ENCODE results near the gene GIT2.
A peak's percentile ranks its signal among the peaks of the same experiment; 100 is the strongest.
"Not testable (repeated sequence)": the region's sequence is repeated elsewhere in the genome, so short reads cannot be mapped to it uniquely, and the experiment has no call there.

Gene GIT2

DNA sequence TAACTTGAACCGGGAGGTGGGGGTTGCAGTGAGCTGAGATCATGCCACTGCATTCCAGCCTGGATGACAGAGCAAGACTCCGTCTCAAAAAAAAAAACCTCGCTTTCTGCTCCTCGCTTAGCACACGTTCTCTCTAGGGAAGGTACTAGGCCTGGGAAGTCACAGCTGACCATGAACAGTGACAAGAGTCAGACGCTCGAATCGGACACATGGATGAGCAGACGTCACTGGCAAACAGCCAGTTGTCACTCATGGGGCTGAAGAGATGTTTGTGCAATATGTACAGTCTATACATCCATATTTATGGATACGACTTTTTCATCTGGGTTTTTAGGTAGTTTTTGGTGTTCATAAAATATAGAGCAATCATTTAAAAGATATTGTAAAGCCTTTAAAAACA, 76.7 kb downstream of the GIT2 start:
- no peak for DNase-seq (ENCODE audit: low read depth)

DNA sequence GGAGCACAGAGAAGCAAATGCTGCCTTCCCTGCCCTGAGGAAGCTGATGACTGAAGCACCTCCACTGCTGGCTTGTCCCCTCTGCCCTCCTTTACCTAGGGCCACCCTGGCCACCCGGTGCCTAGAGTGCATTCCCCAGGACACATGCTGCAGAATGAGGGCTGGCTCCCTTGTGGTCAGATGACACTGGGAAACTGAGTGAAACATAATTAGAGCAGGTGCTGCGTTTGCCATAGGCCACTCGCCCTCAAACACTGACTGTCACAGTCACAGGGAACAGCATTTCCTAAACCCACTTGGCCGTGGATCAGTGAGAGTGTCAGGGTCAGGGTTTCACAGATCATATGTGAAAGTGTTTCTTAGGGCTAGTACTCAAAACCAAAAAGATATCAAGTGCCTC, 80.1 kb downstream of the GIT2 start:
- no peak for DNase-seq (ENCODE audit: low read depth)

DNA sequence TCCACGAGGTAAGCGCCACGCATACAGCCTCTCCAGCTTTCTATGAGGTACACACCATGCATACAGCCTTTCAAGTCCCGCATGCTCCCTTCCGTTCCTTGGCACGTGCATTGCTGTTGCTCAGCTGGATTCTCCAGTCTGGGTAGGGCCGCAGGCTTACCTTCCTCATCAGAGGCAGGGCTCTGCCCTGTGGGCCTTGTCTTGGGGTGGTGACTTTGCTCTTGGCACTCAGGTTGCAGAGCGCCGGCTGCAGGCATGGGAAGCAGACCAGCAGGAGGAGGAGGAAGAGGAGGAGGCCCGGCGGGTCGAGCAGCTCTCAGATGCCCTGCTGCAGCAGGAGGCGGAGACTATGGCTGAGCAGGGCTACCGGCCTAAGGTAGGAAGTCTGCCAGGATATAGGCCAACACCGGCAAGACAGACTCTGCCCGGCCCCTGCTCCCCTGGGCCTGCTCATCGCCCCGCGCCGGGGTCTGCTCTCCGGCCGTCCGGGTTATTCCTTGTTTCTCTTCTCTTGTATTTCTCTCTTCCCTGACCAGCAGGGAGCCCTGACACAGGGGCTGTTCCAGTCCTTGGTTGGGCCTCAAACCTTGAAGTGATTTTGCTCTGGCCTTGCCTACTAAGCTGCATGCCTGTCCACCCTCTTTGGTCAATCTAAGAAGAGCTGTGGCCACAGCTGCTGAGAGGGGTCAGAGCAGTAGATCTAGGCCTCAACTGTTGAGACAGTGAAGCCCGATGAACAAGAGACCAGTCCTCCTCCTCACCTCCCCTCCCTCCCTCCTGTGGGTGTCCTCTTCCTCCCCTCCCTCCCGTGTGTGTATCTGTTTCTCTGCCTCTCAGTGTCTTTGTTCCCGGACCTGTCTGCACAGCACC, 80.8 kb downstream of the GIT2 start:
- no peak for DNase-seq (ENCODE audit: low read depth)

DNA sequence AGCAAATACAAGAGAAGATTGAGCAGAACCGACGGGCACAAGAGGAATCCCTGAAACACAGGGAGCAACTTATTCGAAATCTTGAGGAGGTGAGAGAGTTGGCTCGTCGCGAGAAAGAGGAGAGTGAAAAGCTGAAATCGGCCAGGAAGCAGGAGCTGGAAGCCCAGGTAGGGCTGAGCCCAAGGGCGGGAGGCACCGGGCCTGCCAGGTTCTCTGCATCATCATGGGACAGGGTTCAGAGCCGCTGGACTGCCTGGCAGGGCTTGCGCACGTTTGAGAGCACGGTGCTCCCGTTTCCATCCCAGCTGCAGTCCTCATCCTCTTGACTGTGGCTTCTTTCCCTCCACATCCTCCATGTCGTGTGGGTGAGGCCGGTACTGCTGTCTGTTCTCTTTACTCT, 81.7 kb downstream of the GIT2 start:
- no peak for DNase-seq (ENCODE audit: low read depth)

DNA sequence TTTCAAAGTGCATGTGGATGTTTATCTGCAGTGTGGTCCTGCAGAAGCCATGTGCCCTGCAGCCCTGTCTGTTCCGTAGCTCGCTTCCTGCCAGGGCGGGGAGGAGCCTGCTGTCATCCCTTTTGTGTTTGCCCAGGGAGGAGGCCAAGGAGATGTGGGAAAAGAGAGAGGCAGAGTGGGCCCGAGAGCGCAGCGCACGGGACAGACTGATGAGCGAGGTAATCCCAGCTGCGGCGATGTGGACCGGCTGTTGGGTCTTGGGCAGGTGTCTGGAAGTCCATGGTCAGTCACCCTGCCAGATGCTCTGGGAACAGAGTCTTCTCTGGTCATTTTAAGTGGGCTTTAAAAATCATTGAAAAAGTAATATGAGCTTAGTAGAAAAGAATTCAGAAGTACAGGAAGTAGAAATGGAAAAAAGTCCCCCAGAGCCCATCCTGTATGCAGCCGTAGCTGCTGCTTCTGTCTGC, 83.3 kb downstream of the GIT2 start:
- no peak for DNase-seq (ENCODE audit: low read depth)

DNA sequence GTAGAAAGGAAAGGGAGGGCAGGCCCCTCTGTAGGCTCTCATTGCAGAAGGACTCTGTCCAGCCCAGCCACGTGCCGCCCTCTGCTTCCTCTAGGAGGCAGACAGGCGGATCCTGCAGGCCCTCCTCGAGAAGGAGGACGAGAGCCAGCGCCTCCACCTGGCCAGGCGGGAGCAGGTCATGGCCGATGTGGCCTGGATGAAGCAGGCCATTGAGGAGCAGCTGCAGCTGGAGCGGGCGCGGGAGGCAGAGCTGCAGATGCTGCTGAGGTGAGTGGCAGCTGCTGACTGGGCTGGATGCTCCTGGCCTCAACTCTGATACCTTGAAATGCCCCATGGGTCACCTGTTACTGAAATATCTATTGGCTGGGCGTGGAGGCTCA, 85.2 kb downstream of the GIT2 start:
- DNase-seq (ENCODE audit: low read depth) = no peak

DNA sequence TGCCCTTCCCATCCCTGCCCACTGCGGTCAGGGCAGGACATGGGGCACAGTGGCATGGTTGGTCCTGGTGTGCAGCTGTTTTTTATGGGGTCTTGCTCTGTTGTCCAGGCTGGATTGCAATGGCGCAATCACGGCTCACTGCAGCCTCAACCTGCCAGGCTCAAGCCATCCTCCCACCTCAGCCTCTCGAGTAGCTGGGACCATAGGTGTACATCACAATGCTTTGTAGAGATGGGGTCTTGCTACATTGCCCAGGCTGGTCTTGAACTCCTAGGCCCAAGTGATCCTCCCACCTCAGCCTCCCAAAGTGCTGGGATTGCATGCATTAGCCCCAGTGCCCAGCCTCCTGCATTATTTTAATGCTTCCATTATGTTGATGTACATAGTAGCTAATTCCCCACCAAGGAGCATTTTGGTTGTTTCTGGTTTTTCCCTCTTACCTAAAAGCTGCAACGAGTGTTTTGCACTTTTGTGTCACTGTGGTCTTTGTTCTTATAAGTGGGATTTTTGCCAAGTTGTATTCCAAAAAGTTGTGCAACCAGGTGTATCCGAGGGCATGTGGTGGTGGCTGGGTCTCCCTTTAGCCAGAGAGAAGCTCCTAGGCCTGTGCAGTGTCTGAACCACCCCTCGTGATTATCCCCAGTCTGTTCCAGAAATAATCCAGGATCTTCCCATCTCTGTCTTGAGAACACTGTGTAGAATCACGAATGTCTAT, 85.8 kb downstream of the GIT2 start:
- no peak for DNase-seq (ENCODE audit: low read depth)

DNA sequence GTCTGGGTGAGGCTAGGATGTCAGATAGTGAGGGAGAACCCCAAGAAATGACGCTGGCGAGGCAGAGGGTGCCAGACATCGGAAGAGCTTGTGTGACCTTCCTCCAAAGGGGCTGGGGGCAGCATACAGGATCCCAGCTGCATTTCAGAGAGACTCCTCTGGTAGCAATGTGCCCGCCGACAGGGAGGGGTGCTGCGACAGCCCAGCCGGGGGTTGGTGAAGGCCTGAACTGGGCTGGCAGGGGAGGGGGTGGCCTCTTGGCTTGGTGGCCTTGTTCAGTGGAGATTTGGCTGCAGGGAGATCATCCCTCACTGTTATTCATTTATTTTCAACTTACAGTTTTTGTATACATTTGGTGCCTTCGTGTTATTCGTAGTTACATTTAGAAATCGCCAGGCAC, 90.9 kb downstream of the GIT2 start:
- DNase-seq (ENCODE audit: low read depth) = no peak

DNA sequence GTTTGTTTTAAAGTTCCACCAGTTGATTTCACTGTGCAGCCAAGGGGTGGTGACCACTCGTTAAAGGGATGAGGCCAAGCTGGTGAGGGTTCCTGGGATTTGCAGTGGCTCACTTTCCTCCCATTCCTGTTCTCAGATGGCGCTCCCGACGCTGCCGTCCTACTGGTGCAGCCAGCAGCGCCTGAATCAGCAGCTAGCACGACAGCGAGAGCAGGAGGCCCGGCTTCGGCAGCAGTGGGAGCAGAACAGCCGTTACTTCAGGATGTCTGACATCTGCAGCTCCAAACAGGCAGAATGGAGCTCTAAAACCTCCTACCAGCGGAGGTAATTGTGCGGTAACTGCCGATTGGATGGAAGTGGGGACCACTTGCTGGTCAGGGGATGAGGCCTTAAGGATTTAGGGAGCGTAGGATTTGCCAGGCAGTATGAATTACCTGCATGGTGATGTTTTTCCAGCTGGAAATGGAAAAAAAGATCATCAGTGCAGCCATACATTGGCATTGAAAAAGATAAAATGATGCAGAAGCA, 93.2 kb downstream of the GIT2 start:
- no peak for DNase-seq (ENCODE audit: low read depth)

DNA sequence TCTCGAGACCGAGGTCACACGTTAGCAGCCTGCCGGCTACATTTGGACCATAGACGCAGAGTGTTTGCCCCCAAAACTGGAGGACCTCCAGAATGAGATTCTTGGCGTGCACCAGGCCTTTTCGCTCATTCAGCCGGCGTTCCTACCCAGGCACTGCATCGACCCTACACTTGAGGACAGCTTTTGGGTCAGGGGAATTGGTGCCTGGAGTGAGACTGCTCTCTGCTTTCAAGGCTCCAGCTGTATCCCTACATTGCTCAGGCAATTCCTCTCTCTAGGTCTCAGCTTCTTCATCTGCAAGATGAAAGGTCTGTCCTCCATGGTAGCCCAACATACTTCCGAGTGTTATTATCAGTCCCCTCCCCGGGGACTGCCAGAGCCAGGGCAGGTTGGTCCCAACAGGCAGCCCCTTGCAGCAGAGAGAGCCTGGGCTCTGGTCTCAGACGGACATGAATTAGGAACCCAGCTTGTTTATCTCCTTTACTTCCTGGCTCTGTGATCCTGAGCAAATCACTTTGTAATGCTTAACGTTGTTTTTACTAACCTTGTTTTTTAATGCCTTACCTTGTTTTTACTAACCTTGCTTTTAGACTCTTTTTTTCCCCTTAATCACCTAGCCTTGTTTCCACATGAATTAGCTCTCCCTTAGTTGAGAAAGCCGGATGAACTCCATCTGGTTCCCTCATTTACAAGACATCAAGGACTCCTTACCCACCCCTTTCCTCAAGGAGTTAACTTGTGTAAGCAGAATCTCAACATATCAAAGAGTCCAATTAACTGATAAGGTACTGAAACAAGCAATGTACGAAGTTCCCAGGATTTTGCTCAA, 95.2 kb downstream of the GIT2 start:
- no peak for DNase-seq (ENCODE audit: low read depth)

DNA sequence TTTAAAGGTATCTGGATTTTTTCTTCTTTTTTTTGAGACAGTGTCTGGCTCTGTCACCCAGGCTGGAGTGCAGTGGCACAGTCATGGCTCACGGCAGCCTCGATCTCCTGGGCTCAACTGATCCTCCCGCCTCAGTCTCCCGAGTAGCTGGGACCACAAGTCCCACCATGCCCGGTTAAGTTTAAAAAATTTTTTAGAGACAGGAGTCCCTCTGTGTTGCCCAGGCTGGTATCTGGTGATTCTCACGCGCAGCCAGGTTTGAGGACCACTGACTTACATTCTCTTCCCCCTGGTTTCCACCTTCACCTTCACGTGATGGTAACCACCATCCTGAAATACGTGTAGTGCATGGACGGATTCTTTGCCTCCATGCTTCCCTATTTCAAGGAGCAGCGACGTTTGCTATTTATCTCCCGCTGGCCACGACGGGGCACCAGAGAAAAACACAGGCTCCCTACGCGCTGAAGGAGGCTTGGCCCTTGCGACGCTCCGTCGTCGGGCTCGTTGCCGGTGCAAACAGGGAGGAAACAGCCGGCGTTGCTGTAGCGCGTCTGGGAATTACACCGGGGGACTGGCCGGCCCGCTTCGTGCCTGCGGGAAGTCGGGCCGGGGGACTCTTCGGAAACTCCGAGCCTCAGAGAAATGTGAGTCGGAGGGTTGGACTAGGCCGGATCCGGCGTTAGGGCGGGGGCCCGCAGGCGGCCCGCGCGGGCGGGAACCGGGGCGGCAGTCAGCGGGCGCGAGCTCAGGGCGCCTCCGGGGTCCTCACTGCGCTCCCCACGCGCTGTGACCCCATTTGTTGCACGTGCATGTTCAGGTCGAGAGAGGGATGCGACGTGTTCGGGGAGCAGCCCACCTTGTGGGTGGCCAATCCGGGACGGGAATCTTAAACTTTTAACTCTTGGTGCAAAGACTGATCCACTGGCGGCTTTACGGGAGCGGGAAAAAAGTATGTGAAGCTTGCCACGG, 96.1 kb downstream of the GIT2 start, which contains the start of gene TCHP:
Gene TCHP (plus strand): TSS at position 492 of the 969 bp plus-strand sequence. CDS start 2,753 bp downstream, outside the sequence.
- DNase-seq (ENCODE audit: low read depth) = peak; percentile 62

DNA sequence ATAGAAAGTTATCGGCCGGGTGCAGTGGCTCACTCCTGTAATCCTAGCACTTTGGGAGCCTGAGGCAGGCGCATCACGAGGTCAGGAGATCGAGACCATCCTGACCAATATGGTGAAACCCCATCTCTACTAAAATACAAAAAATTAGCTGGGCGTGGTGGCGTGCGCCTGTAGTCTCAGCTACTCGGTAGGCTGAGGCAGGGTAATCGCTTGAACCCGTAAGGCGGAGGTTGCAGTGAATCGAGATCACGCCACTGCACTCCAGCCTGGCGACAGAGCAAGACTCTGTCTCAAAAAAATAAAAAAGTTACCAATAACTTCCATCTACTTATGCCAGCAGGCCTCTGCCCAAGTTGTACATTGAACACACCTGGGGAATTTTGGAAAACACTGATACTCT, 96.8 kb downstream of the GIT2 start:
- DNase-seq (ENCODE audit: low read depth) = not testable (repeated sequence)

DNA sequence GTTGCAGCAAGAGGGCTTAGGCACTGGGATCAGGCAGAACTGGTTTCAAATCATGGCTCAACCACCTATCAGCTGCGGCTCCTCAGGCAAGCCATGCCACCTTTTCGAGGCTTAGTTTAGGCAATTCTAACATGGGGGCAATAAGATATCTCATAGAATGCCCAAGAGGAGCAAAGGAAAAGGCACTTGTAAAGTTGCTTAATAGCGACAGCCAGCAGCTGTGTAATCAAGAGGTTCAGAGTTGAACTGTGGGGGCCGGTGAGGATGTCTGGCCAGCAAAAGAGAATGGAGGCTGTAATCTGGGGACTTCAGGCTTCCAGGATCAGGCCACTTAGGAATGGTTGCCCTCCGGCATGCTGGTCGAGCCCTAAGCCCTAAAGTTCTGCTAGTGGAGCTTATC, 99.1 kb downstream of the GIT2 start:
- no peak for DNase-seq (ENCODE audit: low read depth)

DNA sequence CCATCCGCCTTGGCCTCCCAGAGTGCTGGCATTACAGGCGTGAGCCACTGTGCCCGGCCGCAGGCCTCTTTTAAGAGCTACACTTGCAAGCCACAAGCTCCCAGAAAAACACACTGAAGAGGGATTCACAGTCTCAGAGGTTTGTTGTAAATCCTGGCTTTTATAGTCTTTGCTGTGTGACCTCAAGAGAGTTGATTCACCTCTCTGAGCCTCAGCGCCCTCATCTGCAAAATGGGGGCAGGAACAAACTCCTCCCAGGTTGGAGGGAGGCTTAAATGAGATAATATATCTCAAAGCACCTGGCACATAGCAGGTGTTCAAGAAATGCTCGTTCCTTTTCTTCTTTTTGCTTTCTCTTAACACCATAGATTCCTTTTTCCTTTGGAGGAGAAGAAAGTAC, 100.0 kb downstream of the GIT2 start:
- no peak for DNase-seq (ENCODE audit: low read depth)

DNA sequence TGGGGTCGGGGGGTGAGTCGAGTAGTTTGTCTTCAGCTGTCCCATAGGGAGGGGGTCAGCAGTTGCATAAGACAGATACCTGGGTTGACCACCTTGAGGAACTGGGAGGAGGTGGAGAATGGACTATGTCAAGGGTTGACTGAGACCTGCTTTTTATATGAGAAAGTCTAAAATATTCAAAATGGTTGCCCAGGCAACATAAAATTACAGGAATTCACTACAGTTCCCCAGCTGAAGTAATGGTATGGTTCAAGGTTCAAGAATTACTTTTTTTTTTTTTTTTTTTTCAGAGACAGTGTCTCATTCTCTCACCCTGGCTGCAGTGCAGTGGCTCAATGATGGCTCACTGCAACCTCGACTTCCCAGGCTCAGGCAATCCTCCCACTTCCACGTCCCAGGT, 101.2 kb downstream of the GIT2 start:
- no peak for DNase-seq (ENCODE audit: low read depth)

DNA sequence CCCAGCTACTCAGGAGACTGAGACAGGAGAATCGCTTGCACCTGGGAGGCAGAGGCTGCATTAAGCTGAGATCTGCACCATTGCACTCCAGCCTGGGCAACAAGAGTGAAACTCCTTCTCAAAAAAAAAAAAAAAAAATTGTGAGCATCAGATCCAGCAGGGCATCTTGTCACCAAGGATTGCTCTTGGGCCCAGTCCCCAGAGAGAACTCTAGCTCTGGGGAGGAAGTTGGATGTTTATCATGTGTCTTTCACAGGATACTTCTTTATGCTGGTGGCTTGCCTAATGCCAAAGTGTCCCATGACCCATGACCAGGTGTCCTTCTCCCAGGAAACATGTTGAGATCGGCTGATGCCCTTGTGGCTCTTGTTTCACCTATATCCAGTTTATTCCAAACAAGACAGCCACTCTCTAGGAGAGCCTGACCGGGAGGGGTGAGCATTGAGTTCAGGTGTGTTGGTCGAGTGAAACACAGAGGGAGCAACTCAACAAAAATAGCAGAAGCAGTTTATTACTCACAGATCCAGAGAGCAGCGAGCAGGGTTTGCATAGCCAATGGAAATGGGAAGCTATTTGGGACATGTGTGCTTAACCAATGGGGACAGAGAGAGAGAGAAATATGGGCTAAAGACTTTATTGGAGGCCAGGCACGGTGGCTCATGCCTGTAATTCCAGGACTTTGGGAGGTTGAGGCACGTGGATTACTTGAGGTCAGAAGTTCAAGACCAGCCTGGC, 102.7 kb downstream of the GIT2 start:
- DNase-seq (ENCODE audit: low read depth) = no peak

DNA sequence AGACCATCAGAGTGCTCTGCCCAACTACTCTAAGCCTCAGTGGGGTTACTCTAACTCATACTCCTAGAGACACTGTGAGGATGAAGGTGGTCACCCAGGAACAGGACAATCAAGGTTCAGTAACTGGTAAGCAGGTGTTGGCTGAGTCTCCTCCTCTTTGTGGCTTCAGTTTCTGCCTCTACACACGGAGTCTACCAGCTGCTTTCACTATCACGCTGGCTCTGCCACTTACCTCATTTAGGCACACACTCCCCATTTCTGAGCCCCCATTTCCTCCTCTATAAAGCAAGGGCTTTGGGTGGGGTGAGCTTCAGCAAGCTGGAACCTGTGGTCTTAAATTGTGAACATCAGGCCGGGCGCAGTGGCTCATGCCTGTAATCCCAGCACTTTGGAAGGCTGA, 103.4 kb downstream of the GIT2 start:
- DNase-seq (ENCODE audit: low read depth) = no peak

DNA sequence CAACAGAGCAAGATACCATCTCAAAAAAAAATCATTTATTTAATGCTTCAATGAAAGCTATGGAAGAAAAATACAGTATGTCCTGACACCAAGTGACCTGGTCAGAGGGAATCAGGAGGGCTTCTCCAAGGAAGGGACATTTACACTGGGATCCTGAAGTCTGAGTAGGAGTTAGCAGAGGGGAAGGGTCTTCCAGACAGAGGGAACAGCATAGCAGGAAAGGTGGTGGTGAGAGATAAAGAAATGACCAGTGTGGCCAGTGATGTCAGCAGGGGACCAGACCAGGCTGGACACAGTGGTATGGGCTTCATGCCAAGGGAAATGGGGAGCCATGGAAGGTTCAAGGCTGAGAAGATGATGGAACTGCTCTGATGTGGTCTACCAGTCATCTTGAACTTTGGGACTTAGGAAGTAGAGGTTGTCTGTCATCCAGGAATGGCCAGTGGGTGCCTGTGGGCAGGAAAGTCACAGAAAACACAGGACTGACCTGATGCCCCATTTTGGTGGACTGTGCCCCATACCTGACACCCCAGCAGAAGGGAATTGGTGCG, 103.9 kb downstream of the GIT2 start:
- no peak for DNase-seq (ENCODE audit: low read depth)

DNA sequence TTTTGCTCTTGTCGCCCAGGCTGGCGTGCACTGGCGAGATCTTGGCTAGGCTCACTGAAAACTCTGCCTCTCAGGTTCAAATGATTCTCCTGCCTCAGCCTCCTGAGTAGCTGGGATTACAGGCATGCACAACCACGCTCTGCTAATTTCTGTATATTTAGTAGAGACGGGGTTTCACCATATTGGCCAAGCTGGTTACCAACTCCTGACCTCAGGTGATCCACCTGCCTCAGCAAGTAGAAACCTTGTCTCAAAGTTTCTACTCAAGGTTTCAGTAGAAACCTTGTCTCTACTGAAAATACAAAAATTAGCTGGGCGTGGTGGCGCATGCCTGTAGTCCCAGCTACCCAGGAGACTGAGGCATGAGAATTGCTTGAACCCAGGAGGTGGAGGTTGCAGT, 104.4 kb downstream of the GIT2 start:
- not testable (repeated sequence) for DNase-seq (ENCODE audit: low read depth)

DNA sequence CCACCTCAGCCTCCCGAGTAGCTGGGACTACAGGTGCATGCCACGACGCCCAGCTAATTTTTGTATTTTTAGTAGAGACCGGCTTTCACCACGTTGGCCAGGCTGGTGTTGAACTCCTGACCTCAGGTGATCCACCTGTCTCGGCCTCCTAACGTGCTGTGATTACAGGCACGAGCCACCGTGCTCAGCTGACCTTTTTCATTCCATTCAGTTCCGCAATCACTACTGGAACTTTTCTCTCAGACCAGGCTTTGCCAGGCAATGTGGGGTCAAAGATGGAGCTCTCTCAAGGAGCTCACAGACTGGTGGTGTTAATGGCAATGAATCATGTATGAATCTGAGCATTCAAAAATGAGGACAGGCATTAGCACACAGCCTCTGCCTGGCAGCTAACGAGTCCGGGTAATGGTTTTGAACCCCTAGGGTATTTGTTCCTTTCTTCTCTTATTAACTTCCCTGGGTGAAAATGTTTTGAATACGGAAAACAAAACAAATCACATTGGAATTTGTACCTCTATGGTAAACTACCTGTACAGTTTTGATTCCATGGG, 105.5 kb downstream of the GIT2 start:
- no peak for DNase-seq (ENCODE audit: low read depth)

Measured in activated T-cell treated with anti-CD3 and anti-CD28 coated beads for 24 hours (primary cell).